Spleen (tissue), 7 donors: ENCODE data around the gene PLCB1.

Source experiments
- POLR2A ChIP-seq, 3 donors: fragments of 450-650 bp; IDR thresholded peaks; one replicate each; pipeline ENCODE4 v1.5.1; 2017; ENCODE audit warnings: antibody characterized with exemption in 3 of 3, mild to moderate bottlenecking in 1 of 3
- TF ChIP-seq, protein P1 (sequence below), 11 experiments: fragments of 200-600 bp in 7 of 11; fragments of 450-650 bp in 4 of 11; sonication (generic) in 4 of 11; IDR thresholded peaks in 8 of 11; conservative IDR thresholded peaks in 3 of 11; 1 replicate in 7 of 11; 2 replicates in 4 of 11; pipeline versions ENCODE4 v1.4.0 to v1.8.0; 2016 to 2021; ENCODE audit warnings: antibody characterized with exemption in 11 of 11, inconsistent platforms in 4 of 11, mild to moderate bottlenecking in 1 of 11
- donor health status: DM: no; HTN: no; CAD: no; lungs with moderate emphysema.
- donor health status: DM: no; HTN: no; CAD: no.
- donor health status: DM: no; HTN: no; CAD: no.

DNA sequence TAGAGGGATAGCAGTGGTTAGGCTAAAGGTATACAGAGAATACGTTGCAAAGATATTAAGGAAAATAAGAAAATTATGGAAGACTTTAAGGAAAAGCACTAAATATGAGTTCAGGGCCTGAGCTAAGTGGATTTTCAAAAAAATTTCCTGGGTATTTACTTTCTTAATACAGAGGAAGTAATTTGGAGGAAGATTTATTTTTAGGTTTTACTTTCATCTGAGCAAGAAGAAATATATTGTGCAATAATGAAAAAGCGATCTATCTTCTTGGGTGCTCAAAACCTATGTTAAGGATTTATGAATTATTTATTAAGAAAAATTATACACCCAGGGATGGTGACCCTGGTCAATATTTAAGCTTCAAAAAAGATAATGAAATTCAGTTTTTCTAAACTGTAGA is 224.7 kb downstream of the PLCB1 start:
- TF ChIP-seq, protein P1, sequence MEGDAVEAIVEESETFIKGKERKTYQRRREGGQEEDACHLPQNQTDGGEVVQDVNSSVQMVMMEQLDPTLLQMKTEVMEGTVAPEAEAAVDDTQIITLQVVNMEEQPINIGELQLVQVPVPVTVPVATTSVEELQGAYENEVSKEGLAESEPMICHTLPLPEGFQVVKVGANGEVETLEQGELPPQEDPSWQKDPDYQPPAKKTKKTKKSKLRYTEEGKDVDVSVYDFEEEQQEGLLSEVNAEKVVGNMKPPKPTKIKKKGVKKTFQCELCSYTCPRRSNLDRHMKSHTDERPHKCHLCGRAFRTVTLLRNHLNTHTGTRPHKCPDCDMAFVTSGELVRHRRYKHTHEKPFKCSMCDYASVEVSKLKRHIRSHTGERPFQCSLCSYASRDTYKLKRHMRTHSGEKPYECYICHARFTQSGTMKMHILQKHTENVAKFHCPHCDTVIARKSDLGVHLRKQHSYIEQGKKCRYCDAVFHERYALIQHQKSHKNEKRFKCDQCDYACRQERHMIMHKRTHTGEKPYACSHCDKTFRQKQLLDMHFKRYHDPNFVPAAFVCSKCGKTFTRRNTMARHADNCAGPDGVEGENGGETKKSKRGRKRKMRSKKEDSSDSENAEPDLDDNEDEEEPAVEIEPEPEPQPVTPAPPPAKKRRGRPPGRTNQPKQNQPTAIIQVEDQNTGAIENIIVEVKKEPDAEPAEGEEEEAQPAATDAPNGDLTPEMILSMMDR (IDR thresholded peaks at IDR 0.05 in 8 of 11, conservative IDR thresholded peaks at IDR 0.05 in 3 of 11) = no peak
- no peak for TF ChIP-seq POLR2A (IDR thresholded peaks at IDR 0.05)
